BLaER1 treated with 17β-estradiol and CSF1 and Interleukin-3, amounts not matched to agents 10 nM and 100 nM (cell line): ENCODE measurements around the gene ACOX3.

ENCODE experiments used
- H3K27ac ChIP-seq, 11 experiments: shearing (Covaris generic); formaldehyde crosslinking; 2 replicates each; pipeline ENCODE4 v1.8.1; 2022
- H3K27me3 ChIP-seq, 11 experiments: shearing (Covaris generic); formaldehyde crosslinking; 2 replicates each; pipeline ENCODE4 v1.8.1; 2022
- H3K36me3 ChIP-seq, 11 experiments: shearing (Covaris generic); formaldehyde crosslinking; 2 replicates each; pipeline ENCODE4 v1.8.1; 2022
- H3K4me1 ChIP-seq, 10 experiments: shearing (Covaris generic); formaldehyde crosslinking; 2 replicates each; pipeline ENCODE4 v1.8.1; 2022
- H3K4me2 ChIP-seq, 11 experiments: shearing (Covaris generic); formaldehyde crosslinking; 2 replicates each; pipeline ENCODE4 v1.8.1; 2022
- H3K4me3 ChIP-seq, 10 experiments: shearing (Covaris generic); formaldehyde crosslinking; 2 replicates each; pipeline ENCODE4 v1.8.1; 2022
- H3K9ac ChIP-seq, 11 experiments: shearing (Covaris generic); formaldehyde crosslinking; 2 replicates each; pipeline ENCODE4 v1.8.1; 2022
- H3K9me3 ChIP-seq, 11 experiments: shearing (Covaris generic); formaldehyde crosslinking; replicated peaks in 1 of 11; 2 replicates each; pipeline ENCODE4 v1.8.1; 2022
- H4K20me1 ChIP-seq, 11 experiments: shearing (Covaris generic); formaldehyde crosslinking; 2 replicates each; pipeline ENCODE4 v1.8.1; 2022
- Cebpa-rat ChIP-seq, 11 experiments: shearing (Covaris generic); IDR thresholded peaks; 2 replicates each; pipeline ENCODE4 v1.8.1; 2022

Gene ACOX3

GRCh38 chr4:8376361-8377102, 64.0 kb downstream of the ACOX3 start:
- Histone ChIP-seq H3K9ac (peak overlapping the region in 3 of 11 experiments; percentile 3 to 37 (median 10); a peak in 1 of 22 replicates), H3K36me3 (peaks cover 0 to 36% (median 9%) of the 10 kb centered on the region in 11 experiments; a peak in 11 of 22 replicates), H3K4me1 (peaks cover 15 to 100% (median 91%) of the 10 kb centered on the region in 10 experiments), H3K4me3 (no peak overlapping the region), H3K27ac (no peak overlapping the region), H3K9me3 (no peaks in the 10 kb centered on the region), H4K20me1 (peaks cover 0 to 28% (median 0%) of the 10 kb centered on the region in 11 experiments; a peak in 3 of 22 replicates), H3K27me3 (peaks cover 0 to 14% (median 0%) of the 10 kb centered on the region in 11 experiments; a peak in 5 of 22 replicates), H3K4me2 (peak overlapping the region in 8 of 11 experiments; percentile 26 to 99 (median 56); a peak in 13 of 22 replicates)
- TF ChIP-seq Cebpa-rat (IDR thresholded peaks at IDR 0.05): no peak

GRCh38 chr4:8374851-8375649, 65.5 kb downstream of the ACOX3 start:
- no peak for TF ChIP-seq Cebpa-rat (IDR thresholded peaks at IDR 0.05)
- Histone ChIP-seq H3K27me3 (peaks cover 0 to 14% (median 0%) of the 10 kb centered on the region in 11 experiments; a peak in 5 of 22 replicates), H3K27ac (peak overlapping the region in 1 of 11 experiments; percentile 26; a peak in 1 of 22 replicates), H3K4me2 (peak overlapping the region; percentile 43 to 99 (median 74); a peak in 21 of 22 replicates), H3K9me3 (no peaks in the 10 kb centered on the region), H3K4me3 (no peak overlapping the region), H4K20me1 (peaks cover 0 to 28% (median 0%) of the 10 kb centered on the region in 11 experiments; a peak in 4 of 22 replicates), H3K4me1 (peaks cover 19 to 100% (median 91%) of the 10 kb centered on the region in 10 experiments; a peak in 19 of 20 replicates), H3K36me3 (peaks cover 0 to 34% (median 9%) of the 10 kb centered on the region in 11 experiments; a peak in 10 of 22 replicates), H3K9ac (peak overlapping the region in 5 of 11 experiments; percentile 8 to 47 (median 36); a peak in 4 of 22 replicates)

DNA sequence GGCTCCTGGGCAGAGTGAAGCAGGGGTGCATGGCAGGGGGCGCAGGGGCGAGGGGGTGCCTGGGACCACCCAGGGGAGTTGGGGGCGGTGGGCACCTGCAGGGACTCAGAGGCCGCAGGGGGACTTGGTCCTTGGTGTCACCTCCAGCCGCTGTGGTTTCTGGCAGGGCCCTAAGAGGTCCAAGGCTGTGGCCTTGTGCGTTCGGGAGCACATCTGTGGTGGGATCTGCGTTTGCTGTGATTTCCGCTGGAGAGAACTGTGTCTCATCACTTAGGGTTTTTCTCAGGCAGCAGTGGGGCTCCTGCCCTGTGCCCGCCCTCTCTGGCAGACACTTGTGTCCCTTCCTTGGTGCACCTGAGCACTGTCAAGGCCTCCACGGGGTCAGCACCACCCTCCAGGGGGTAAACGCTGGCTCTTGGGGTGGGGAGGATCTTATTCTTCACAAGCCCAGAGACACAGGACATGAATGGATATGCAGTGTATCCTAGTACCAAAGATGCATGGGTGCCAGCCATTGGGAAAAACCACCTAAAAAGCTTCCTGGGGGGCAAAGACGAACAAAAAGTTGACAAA, 66.5 kb downstream of the ACOX3 start:
- H3K9me3 ChIP-seq: no peaks in the 10 kb centered on the region

GRCh38 chr4:8373270-8373972, 67.1 kb downstream of the ACOX3 start:
- Histone ChIP-seq H3K9ac (no peak overlapping the region), H3K4me3 (no peak overlapping the region), H3K27ac (no peak overlapping the region), H3K4me1 (peaks cover 19 to 90% (median 79%) of the 10 kb centered on the region in 10 experiments; a peak in 19 of 20 replicates), H3K36me3 (peaks cover 0 to 22% (median 0%) of the 10 kb centered on the region in 11 experiments; a peak in 9 of 22 replicates), H3K4me2 (peak overlapping the region in 6 of 11 experiments; percentile 9 to 99 (median 58); a peak in 12 of 22 replicates), H4K20me1 (peaks cover 0 to 28% (median 0%) of the 10 kb centered on the region in 11 experiments; a peak in 4 of 22 replicates), H3K27me3 (peaks cover 0 to 14% (median 0%) of the 10 kb centered on the region in 11 experiments; a peak in 5 of 22 replicates), H3K9me3 (no peaks in the 10 kb centered on the region)
- TF ChIP-seq Cebpa-rat (IDR thresholded peaks at IDR 0.05): no peak

More for the DNA sequence above, 66.5 kb downstream of the ACOX3 start:
- Histone ChIP-seq H3K9ac (no peak overlapping the region; a peak in 1 of 22 replicates), H3K36me3 (peaks cover 0 to 27% (median 4%) of the 10 kb centered on the region in 11 experiments; a peak in 10 of 22 replicates), H3K27ac (no peak overlapping the region), H4K20me1 (peaks cover 0 to 28% (median 0%) of the 10 kb centered on the region in 11 experiments; a peak in 4 of 22 replicates), H3K27me3 (peaks cover 0 to 14% (median 0%) of the 10 kb centered on the region in 11 experiments; a peak in 5 of 22 replicates), H3K4me3 (no peak overlapping the region), H3K4me1 (peaks cover 19 to 96% (median 84%) of the 10 kb centered on the region in 10 experiments; a peak in 19 of 20 replicates), H3K4me2 (peak overlapping the region in 8 of 11 experiments; percentile 71 to 99 (median 80); a peak in 15 of 22 replicates)
- no peak for TF ChIP-seq Cebpa-rat (IDR thresholded peaks at IDR 0.05)

GRCh38 chr4:8372506-8372905, 68.0 kb downstream of the ACOX3 start:
- H3K4me3 ChIP-seq: no peak overlapping the region
- TF ChIP-seq Cebpa-rat (IDR thresholded peaks at IDR 0.05): no peak
- H3K4me1 ChIP-seq: peaks cover 19 to 81% (median 74%) of the 10 kb centered on the region in 10 experiments; a peak in 19 of 20 replicates
- no peaks in the 10 kb centered on the region for H3K9me3 ChIP-seq
- H3K36me3 ChIP-seq: peaks cover 0 to 13% (median 0%) of the 10 kb centered on the region in 11 experiments; a peak in 8 of 22 replicates
- H4K20me1 ChIP-seq: peaks cover 0 to 28% (median 0%) of the 10 kb centered on the region in 11 experiments; a peak in 3 of 22 replicates
- H3K9ac ChIP-seq: no peak overlapping the region
- peaks cover 0 to 14% (median 0%) of the 10 kb centered on the region in 11 experiments; a peak in 5 of 22 replicates for H3K27me3 ChIP-seq
- no peak overlapping the region for H3K27ac ChIP-seq
- H3K4me2 ChIP-seq: peak overlapping the region; percentile 16 to 99 (median 47); a peak in 21 of 22 replicates

DNA sequence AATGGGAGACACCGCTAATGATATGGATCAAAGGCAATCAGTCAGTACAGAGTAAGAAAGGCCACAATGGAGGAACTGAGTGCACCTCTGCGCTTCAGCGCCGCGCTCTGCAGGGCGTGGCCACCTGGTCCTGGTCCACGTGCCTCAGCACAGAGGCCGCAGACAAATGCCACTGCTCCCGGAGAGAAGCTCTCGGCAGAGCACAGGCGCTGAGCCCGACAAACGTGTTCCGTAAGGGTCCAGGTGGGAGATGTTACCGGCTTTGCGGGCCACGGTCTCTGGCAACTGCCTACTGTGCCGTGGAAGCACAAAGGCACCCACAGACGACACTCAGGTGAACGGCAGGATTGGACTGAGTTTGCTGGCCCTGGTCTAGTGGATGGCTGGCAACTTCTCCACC, 68.9 kb downstream of the ACOX3 start:
- Histone ChIP-seq H3K27me3 (peaks cover 0 to 14% (median 0%) of the 10 kb centered on the region in 11 experiments; a peak in 5 of 22 replicates), H3K4me2 (peak overlapping the region in 7 of 11 experiments; percentile 11 to 99 (median 57); a peak in 12 of 22 replicates), H4K20me1 (peaks cover 0 to 19% (median 0%) of the 10 kb centered on the region in 11 experiments; a peak in 3 of 22 replicates), H3K9ac (no peak overlapping the region), H3K27ac (no peak overlapping the region), H3K36me3 (peaks cover 0 to 13% (median 4%) of the 10 kb centered on the region in 11 experiments; a peak in 13 of 22 replicates), H3K4me1 (peaks cover 19 to 72% (median 65%) of the 10 kb centered on the region in 10 experiments; a peak in 19 of 20 replicates), H3K9me3 (no peaks in the 10 kb centered on the region), H3K4me3 (no peak overlapping the region)
- no peak for TF ChIP-seq Cebpa-rat (IDR thresholded peaks at IDR 0.05)

GRCh38 chr4:8370835-8371595, 69.5 kb downstream of the ACOX3 start:
- no peak overlapping the region for H3K27ac ChIP-seq
- H3K4me2 ChIP-seq: peak overlapping the region; percentile 6 to 99 (median 46); a peak in 18 of 22 replicates
- H3K36me3 ChIP-seq: peaks cover under 1 to 18% (median 10%) of the 10 kb centered on the region in 11 experiments; a peak in 16 of 22 replicates
- H3K27me3 ChIP-seq: peaks cover 0 to 14% (median 0%) of the 10 kb centered on the region in 11 experiments; a peak in 5 of 22 replicates
- H3K4me1 ChIP-seq: peaks cover 19 to 66% (median 60%) of the 10 kb centered on the region in 10 experiments; a peak in 19 of 20 replicates
- no peak overlapping the region for H3K9ac ChIP-seq
- TF ChIP-seq Cebpa-rat (IDR thresholded peaks at IDR 0.05): no peak
- peaks cover 0 to 17% (median 0%) of the 10 kb centered on the region in 11 experiments; a peak in 3 of 22 replicates for H4K20me1 ChIP-seq
- H3K9me3 ChIP-seq: no peaks in the 10 kb centered on the region
- H3K4me3 ChIP-seq: no peak overlapping the region
